CD8-positive, alpha-beta memory T cell (primary cell): Measurements from ENCODE around the gene TTYH1. TPM values are rescaled to one million over a fixed set of nuclear protein-coding genes. Genes with fewer than 3 reads are reported as not detected.
A peak's percentile ranks its signal among the peaks of the same experiment; 100 is the strongest.

Experiments
- CTCF ChIA-PET: fragments of 350-600 bp; sonication (Branson Sonifier 250); formaldehyde crosslinking; loops from one replicate; lab custom pipeline; 2021; ENCODE audit warnings: antibody characterized with exemption; lab: Charles Lee
- POLR2A ChIA-PET: fragments of 350-600 bp; sonication (Branson Sonifier 250); formaldehyde crosslinking; loops from one replicate; lab custom pipeline; 2021; ENCODE audit warnings: antibody characterized with exemption; lab: Charles Lee
- DNase-seq, 5 donors: peaks; one replicate each; pipeline versions ENCODE4 v3.0.0 to v3.0.0-alpha.2; 2020 to 2022; ENCODE audit warnings: mixed read lengths in 1 of 5
- H3K27ac ChIP-seq: one replicate; pipeline ENCODE4 v1.7.0; 2013; ENCODE audit warnings: low read depth, mild to moderate bottlenecking, low read length, moderate library complexity
- H3K27me3 ChIP-seq: 2 replicates; pipeline ENCODE4 v1.7.0; 2013; ENCODE audit warnings: low read length, mild to moderate bottlenecking; ENCODE audit not compliant: insufficient read depth, poor library complexity, severe bottlenecking
- H3K36me3 ChIP-seq: 2 replicates; pipeline ENCODE4 v1.7.0; 2013; ENCODE audit warnings: mild to moderate bottlenecking, low read length, moderate library complexity; ENCODE audit not compliant: insufficient read depth
- H3K4me1 ChIP-seq: 2 replicates; pipeline ENCODE4 v1.7.0; 2013; ENCODE audit warnings: mild to moderate bottlenecking, low read length, moderate library complexity; ENCODE audit not compliant: insufficient read depth
- H3K4me3 ChIP-seq: 2 replicates; pipeline ENCODE4 v1.7.0; 2013; ENCODE audit warnings: mild to moderate bottlenecking, low read length
- H3K9me3 ChIP-seq: 2 replicates; pipeline ENCODE4 v1.7.0; 2013; ENCODE audit warnings: mild to moderate bottlenecking, low read length
- H3K27ac Mint-ChIP-seq, 8 donors: one replicate each; pipeline ENCODE4 v1.8.0; 2020 to 2021; ENCODE audit warnings: mixed read lengths in 8 of 8, mild to moderate bottlenecking in 6 of 8, inconsistent platforms in 3 of 8, moderate library complexity in 3 of 8
- H3K27me3 Mint-ChIP-seq, 2 donors: one replicate each; pipeline ENCODE4 v1.8.0; 2020 to 2021; ENCODE audit warnings: mixed read lengths in 2 of 2, mild to moderate bottlenecking in 1 of 2, moderate library complexity in 1 of 2
- H3K36me3 Mint-ChIP-seq, 3 donors: one replicate each; pipeline ENCODE4 v1.8.0; 2020 to 2021; ENCODE audit warnings: mixed read lengths in 3 of 3, inconsistent platforms in 1 of 3, mild to moderate bottlenecking in 1 of 3
- H3K4me1 Mint-ChIP-seq, 3 donors: one replicate each; pipeline ENCODE4 v1.8.0; 2020 to 2021; ENCODE audit warnings: mixed read lengths in 3 of 3, inconsistent platforms in 1 of 3, mild to moderate bottlenecking in 1 of 3
- H3K4me3 Mint-ChIP-seq, 7 donors: one replicate each; pipeline ENCODE4 v1.8.0; 2020 to 2021; ENCODE audit warnings: mixed read lengths in 7 of 7, mild to moderate bottlenecking in 6 of 7, moderate library complexity in 4 of 7, inconsistent platforms in 2 of 7
- H3K9me3 Mint-ChIP-seq, 5 donors: one replicate each; pipeline ENCODE4 v1.8.0; 2020 to 2022; ENCODE audit warnings: mixed read lengths in 5 of 5, mild to moderate bottlenecking in 3 of 5, moderate library complexity in 2 of 5, inconsistent platforms in 1 of 5
- polyA plus RNA-seq: library from polyadenylated mRNA; unstranded; fragments of 300-500 nt; fragmentation: Illumina TruSeq; gene quantifications from one replicate; pipeline ENCODE4 v1.2.3, GENCODE V29; 2021
- total RNA-seq, 2 experiments: library from RNA; stranded (reverse); gene quantifications; one replicate each; pipeline ENCODE4 v1.2.3, GENCODE V29; 2021

Gene TTYH1
- total and polyA plus RNA-seq, 3 experiments from 2014 or later: 0.66 TPM; not detected in 2

- H3K4me3 ChIP-seq: no peak overlapping the region
These were observed 45.2 kb downstream of the TTYH1 start for GRCh38 chr19:54460230-54461005.

GRCh38 chr19:54461210-54461609, 45.9 kb downstream of the TTYH1 start:
- Histone ChIP-seq H3K27me3 (no peaks in the 10 kb centered on the region), H3K27ac (no peak overlapping the region), H3K4me1 (peaks cover 21% of the 10 kb centered on the region), H3K4me3 (no peak overlapping the region), H3K9me3 (no peaks in the 10 kb centered on the region), H3K36me3 (peaks cover 47% of the 10 kb centered on the region)
- H3K4me1 Mint-ChIP-seq: peaks cover 31 to 50% (median 31%) of the 10 kb centered on the region in 3 donors
- ChIA-PET POLR2A (interaction anchor here (0.9 to 2.9 kb wide), 2 partner anchors 8 to 13 kb away, joined by 4 to 35 read pairs; partner anchors contain the start of gene LENG8), CTCF (interaction anchor here (3.0 kb wide), 1 partner anchor 8 kb away, joined by 9 read pairs; no protein-coding TSS in a partner anchor)
- DNase-seq: no peak
- peak overlapping the region in 6 of 8 donors; percentile 19 to 98 (median 72) for H3K27ac Mint-ChIP-seq
- H3K27me3 Mint-ChIP-seq: peaks cover 0 to 1% of the 10 kb centered on the region in 2 donors
- peak overlapping the region in 5 of 7 donors; percentile 4 to 64 (median 23) for H3K4me3 Mint-ChIP-seq
- peaks cover 3 to 62% (median 9%) of the 10 kb centered on the region in 3 donors for H3K36me3 Mint-ChIP-seq
- H3K9me3 Mint-ChIP-seq: peaks cover 0 to 2% (median 0%) of the 10 kb centered on the region in 5 donors

More at GRCh38 chr19:54460230-54461005, 45.2 kb downstream of the TTYH1 start:
- Histone ChIP-seq H3K36me3 (peaks cover 55% of the 10 kb centered on the region), H3K4me1 (peaks cover 21% of the 10 kb centered on the region), H3K27ac (no peak overlapping the region), H3K27me3 (no peaks in the 10 kb centered on the region), H3K9me3 (no peaks in the 10 kb centered on the region)
- peak overlapping the region in 2 of 8 donors; percentile 60 to 98 for H3K27ac Mint-ChIP-seq
- no peak for DNase-seq
- ChIA-PET CTCF (no interaction called here), POLR2A (interaction anchor here (0.8 to 1.2 kb wide), 2 partner anchors 10 to 12 kb away, joined by 3 to 5 read pairs; partner anchors contain the start of gene LENG8)
- peaks cover 3 to 68% (median 9%) of the 10 kb centered on the region in 3 donors for H3K36me3 Mint-ChIP-seq
- H3K27me3 Mint-ChIP-seq: peaks cover 0 to 1% of the 10 kb centered on the region in 2 donors
- peaks cover 31 to 46% (median 31%) of the 10 kb centered on the region in 3 donors for H3K4me1 Mint-ChIP-seq
- H3K9me3 Mint-ChIP-seq: peaks cover 0 to 2% (median 0%) of the 10 kb centered on the region in 5 donors
- peak overlapping the region in 2 of 7 donors; percentile 34 to 80 for H3K4me3 Mint-ChIP-seq

- Histone ChIP-seq H3K4me3 (no peak overlapping the region), H3K36me3 (peaks cover 45% of the 10 kb centered on the region), H3K27me3 (no peaks in the 10 kb centered on the region), H3K9me3 (no peaks in the 10 kb centered on the region), H3K27ac (no peak overlapping the region), H3K4me1 (peaks cover 21% of the 10 kb centered on the region)
- Mint-ChIP-seq H3K9me3 (peaks cover 0 to 2% (median 0%) of the 10 kb centered on the region in 5 donors), H3K4me3 (peak overlapping the region; percentile 16 to 64 (median 32)), H3K4me1 (peaks cover 33 to 50% (median 34%) of the 10 kb centered on the region in 3 donors), H3K36me3 (peaks cover 3 to 58% (median 9%) of the 10 kb centered on the region in 3 donors), H3K27ac (peak overlapping the region; percentile 28 to 98 (median 66)), H3K27me3 (peaks cover 0 to 1% of the 10 kb centered on the region in 2 donors)
- no peak for DNase-seq
- CTCF ChIA-PET: interaction anchor here (0.8 to 3.0 kb wide), 3 partner anchors 8 to 13 kb away, joined by 3 to 9 read pairs (median 9); partner anchors contain the start of genes CDC42EP5 and LENG8
- POLR2A ChIA-PET: interaction anchor here (0.7 to 2.9 kb wide), 3 partner anchors 9 to 303 kb away, joined by 3 to 35 read pairs (median 4); partner anchors contain the start of genes LENG1 and LENG8
These were observed 46.3 kb downstream of the TTYH1 start for GRCh38 chr19:54461613-54462012.

GRCh38 chr19:54462047-54462654, 46.9 kb downstream of the TTYH1 start:
- peak overlapping the region; percentile 46 to 98 (median 70) for H3K27ac Mint-ChIP-seq
- peaks cover 0 to 1% of the 10 kb centered on the region in 2 donors for H3K27me3 Mint-ChIP-seq
- H3K4me1 Mint-ChIP-seq: peaks cover 33 to 50% (median 35%) of the 10 kb centered on the region in 3 donors
- Histone ChIP-seq H3K27ac (peak overlapping the region; percentile 76), H3K4me1 (peaks cover 21% of the 10 kb centered on the region), H3K27me3 (no peaks in the 10 kb centered on the region), H3K9me3 (no peaks in the 10 kb centered on the region), H3K36me3 (peaks cover 40% of the 10 kb centered on the region), H3K4me3 (peak overlapping the region; percentile 91)
- peaks cover 3 to 53% (median 9%) of the 10 kb centered on the region in 3 donors for H3K36me3 Mint-ChIP-seq
- ChIA-PET CTCF (interaction anchor here (0.8 to 3.0 kb wide), 3 partner anchors 9 to 13 kb away, joined by 3 to 9 read pairs (median 9); partner anchors contain the start of genes CDC42EP5 and LENG8), POLR2A (interaction anchor here (0.7 to 2.9 kb wide), 3 partner anchors 9 to 303 kb away, joined by 3 to 35 read pairs (median 4); partner anchors contain the start of genes LENG1 and LENG8)
- peak in 1 of 5 donors; percentile 56 for DNase-seq
- H3K4me3 Mint-ChIP-seq: peak overlapping the region; percentile 15 to 85 (median 41)
- H3K9me3 Mint-ChIP-seq: peaks cover 0 to 2% (median 0%) of the 10 kb centered on the region in 5 donors

GRCh38 chr19:54462655-54463530, 47.6 kb downstream of the TTYH1 start:
- H3K4me3 ChIP-seq: peak overlapping the region; percentile 91
- peak overlapping the region; percentile 46 to 99 (median 76) for H3K27ac Mint-ChIP-seq
- peak overlapping the region; percentile 53 to 99 (median 68) for H3K4me3 Mint-ChIP-seq

GRCh38 chr19:54463531-54464043, 48.3 kb downstream of the TTYH1 start, which contains the start of gene LENG9:
LENG9 (minus strand) TSS chr19:54463778; CDS start chr19:54463526, 252 bp downstream.
- no peaks in the 10 kb centered on the region for H3K9me3 ChIP-seq
- peak; percentile 88 to 95 (median 92) for DNase-seq
- H3K36me3 Mint-ChIP-seq: peaks cover 3 to 39% (median 5%) of the 10 kb centered on the region in 3 donors
- H3K27ac Mint-ChIP-seq: peak within 1 kb of the TSS; percentile 94 to 99 (median 96)
- H3K27ac ChIP-seq: peak within 1 kb of the TSS; percentile 76
- peaks cover 21% of the 10 kb centered on the region for H3K4me1 ChIP-seq
- CTCF ChIA-PET: interaction anchor here (0.8 to 3.0 kb wide), 4 partner anchors 10 to 17 kb away, joined by 4 to 9 read pairs (median 6); partner anchors contain the start of gene LENG8
- peaks cover 0 to 4% of the 10 kb centered on the region in 2 donors for H3K27me3 Mint-ChIP-seq
- POLR2A ChIA-PET: interaction anchor here (0.5 to 2.9 kb wide), 8 partner anchors 8 to 1676 kb away, joined by 3 to 35 read pairs (median 3); partner anchors contain the start of genes FIZ1, LENG8 and MYADM
- no peaks in the 10 kb centered on the region for H3K27me3 ChIP-seq
- H3K4me1 Mint-ChIP-seq: peaks cover 26 to 43% (median 28%) of the 10 kb centered on the region in 3 donors
- H3K4me3 Mint-ChIP-seq: peak within 1 kb of the TSS; percentile 87 to 99 (median 93)
- peak within 1 kb of the TSS; percentile 91 for H3K4me3 ChIP-seq
- peaks cover 25% of the 10 kb centered on the region for H3K36me3 ChIP-seq
- H3K9me3 Mint-ChIP-seq: peaks cover 0 to 2% (median 0%) of the 10 kb centered on the region in 5 donors

More at GRCh38 chr19:54462655-54463530, 47.6 kb downstream of the TTYH1 start:
- Mint-ChIP-seq H3K9me3 (peaks cover 0 to 2% (median 0%) of the 10 kb centered on the region in 5 donors), H3K4me1 (peaks cover 33 to 50% (median 35%) of the 10 kb centered on the region in 3 donors), H3K36me3 (peaks cover 3 to 46% (median 9%) of the 10 kb centered on the region in 3 donors), H3K27me3 (peaks cover 0 to 1% of the 10 kb centered on the region in 2 donors)
- no peaks in the 10 kb centered on the region for H3K27me3 ChIP-seq
- ChIA-PET POLR2A (interaction anchor here (0.5 to 2.9 kb wide), 6 partner anchors 8 to 1136 kb away, joined by 3 to 35 read pairs (median 3); partner anchors contain the start of genes FIZ1, LENG8 and MYADM), CTCF (interaction anchor here (0.8 to 3.0 kb wide), 4 partner anchors 9 to 18 kb away, joined by 4 to 9 read pairs (median 6); partner anchors contain the start of gene LENG8)
- peaks cover 21% of the 10 kb centered on the region for H3K4me1 ChIP-seq
- H3K27ac ChIP-seq: peak overlapping the region; percentile 76
- DNase-seq: peak; percentile 57 to 80 (median 75)
- H3K9me3 ChIP-seq: no peaks in the 10 kb centered on the region
- H3K36me3 ChIP-seq: peaks cover 32% of the 10 kb centered on the region
